Measurements from ENCODE around the gene LMX1A.
A peak's percentile ranks its signal among the peaks of the same experiment; 100 is the strongest.

Gene LMX1A

DNA sequence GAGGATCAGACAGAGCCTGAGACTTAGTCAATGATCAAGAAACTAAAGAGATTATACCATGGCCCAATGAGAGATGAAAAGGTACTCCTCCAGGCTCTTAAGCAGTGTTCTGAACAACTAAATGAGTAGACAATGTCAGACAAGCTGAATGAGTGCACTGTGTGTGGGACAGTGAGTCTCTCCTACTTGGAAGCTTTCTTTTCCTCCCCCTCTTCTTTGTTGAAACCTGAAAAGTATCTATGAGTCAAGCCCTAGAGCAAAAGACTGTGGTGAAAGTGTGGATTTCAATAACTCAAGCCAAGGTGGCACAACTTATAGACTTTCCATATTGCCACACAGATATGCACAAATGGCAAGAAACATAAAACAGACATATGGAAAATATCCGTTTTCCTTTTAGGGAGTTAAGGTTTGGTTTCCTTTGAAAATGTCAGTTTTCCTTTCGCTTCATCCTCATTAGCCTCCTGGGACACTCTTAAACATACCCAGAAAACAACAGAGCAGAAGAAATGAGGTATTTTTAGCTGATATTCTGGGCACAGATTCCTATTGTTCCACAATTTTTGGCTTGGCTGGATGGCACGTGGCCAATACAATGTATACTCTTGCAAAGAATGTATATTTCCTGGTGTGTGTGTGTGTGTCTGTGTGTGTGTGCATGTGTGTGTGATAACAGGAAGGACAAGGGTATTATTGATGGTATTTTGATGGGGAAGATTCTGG, 96.6 kb downstream of the LMX1A start:
- no peak overlapping the region for H2BK5ac ChIP-seq (ENCODE audit: low read depth, low read length, poor library complexity, severe bottlenecking)
- peak overlapping the region; percentile 11 for H3K9ac ChIP-seq (ENCODE audit: low read length)
- no peak overlapping the region for H2BK120ac ChIP-seq (ENCODE audit: low read depth, low read length)
- peaks cover 0 to 29% of the 10 kb centered on the region in 2 experiments for H3K27me3 ChIP-seq (ENCODE audit: control insufficient read depth in 1 of 2, insufficient read depth in 1 of 2, low read length in 2 of 2)
- no peak overlapping the region for H2BK15ac ChIP-seq (ENCODE audit: low read depth, poor library complexity, severe bottlenecking)
- H3K23ac ChIP-seq (ENCODE audit: low read length in 2 of 2) = no peak overlapping the region
- no peaks in the 10 kb centered on the region for H3K9me3 ChIP-seq (ENCODE audit: control insufficient read depth, low read length)
- H3K18ac ChIP-seq (ENCODE audit: low read depth in 1 of 2, low read length in 2 of 2) = no peak overlapping the region
- H3K79me1 ChIP-seq (replicated peaks; ENCODE audit: low read length, poor library complexity, severe bottlenecking) = no peaks in the 10 kb centered on the region
- no peaks in the 10 kb centered on the region for H3K36me3 ChIP-seq (ENCODE audit: control insufficient read depth in 1 of 2, insufficient read depth in 2 of 2, low read depth in 1 of 2, low read length in 2 of 2)
- WGBS = 71% methylated on average over 1 of the region's 3 CpGs
- DNase-seq = no peak
- no peak overlapping the region for H2AFZ ChIP-seq (ENCODE audit: low read depth, low read length)
- no peaks in the 10 kb centered on the region for H3K4me1 ChIP-seq (ENCODE audit: control insufficient read depth, insufficient read depth, low read depth, low read length)
- no peak overlapping the region for H3K4ac ChIP-seq (ENCODE audit: low read depth in 1 of 2, low read length in 2 of 2)
- H3K4me3 ChIP-seq (ENCODE audit: insufficient read depth in 1 of 2, low read depth in 1 of 2, low read length in 2 of 2) = no peak overlapping the region
- H2BK12ac ChIP-seq (ENCODE audit: low read length in 2 of 2) = no peak overlapping the region
- H2AK5ac ChIP-seq (ENCODE audit: low read length, severe bottlenecking) = no peak overlapping the region
- no peak overlapping the region for H4K8ac ChIP-seq (ENCODE audit: low read length)
- H4K91ac ChIP-seq (ENCODE audit: low read length) = no peak overlapping the region
- H3K4me2 ChIP-seq (ENCODE audit: low read length, poor library complexity, severe bottlenecking) = no peak overlapping the region
- H3K14ac ChIP-seq (ENCODE audit: low read length in 2 of 2) = no peak overlapping the region
- H3K27ac ChIP-seq (ENCODE audit: low read length, poor library complexity, severe bottlenecking) = no peak overlapping the region

DNA sequence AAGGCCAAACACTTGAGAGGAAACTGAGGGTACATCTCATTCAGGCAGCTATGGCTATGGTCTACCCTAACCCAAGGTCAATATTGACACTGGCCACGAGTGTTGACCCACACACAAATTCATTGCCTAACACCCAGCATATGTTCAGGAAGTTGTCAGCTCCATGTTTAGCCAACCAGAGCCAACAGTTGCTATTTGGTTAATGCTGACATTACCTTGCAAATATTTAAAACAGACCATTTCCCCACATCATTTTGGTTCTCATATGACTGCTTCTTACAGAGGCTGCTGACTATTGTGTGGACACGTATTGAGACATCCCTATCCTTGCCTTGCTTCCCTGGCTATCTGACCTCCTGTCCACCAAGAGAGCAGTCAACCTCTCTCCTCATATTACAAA, 97.3 kb downstream of the LMX1A start:
- Histone ChIP-seq H3K4me2 (ENCODE audit: low read length, poor library complexity, severe bottlenecking) (no peak overlapping the region), H2BK5ac (ENCODE audit: low read depth, low read length, poor library complexity, severe bottlenecking) (no peak overlapping the region)
- 52% methylated on average over 2 of the region's 2 CpGs for WGBS

DNA sequence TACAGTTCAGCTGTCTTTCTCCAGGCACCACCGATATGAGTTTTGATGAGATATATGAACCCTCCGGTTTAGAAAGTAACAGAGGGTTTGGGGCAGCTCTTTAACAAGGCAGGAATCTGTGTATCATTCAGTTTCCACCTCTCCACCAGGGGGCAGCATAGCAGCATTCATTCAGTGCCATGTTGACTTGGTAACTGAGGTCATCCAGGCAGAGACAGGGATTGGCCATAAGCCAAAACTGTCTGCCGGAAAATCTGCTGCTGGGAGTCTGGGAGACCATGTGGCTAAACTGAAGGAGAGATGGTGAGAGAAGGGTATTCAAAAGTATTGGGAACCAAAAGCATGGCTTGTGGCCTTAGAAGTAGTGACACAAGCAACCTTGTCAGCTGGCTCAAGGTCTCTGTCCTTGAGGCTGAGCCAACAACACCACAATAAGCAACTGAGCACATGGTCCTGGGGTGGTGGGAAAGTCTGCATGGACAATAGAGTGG, 98.5 kb downstream of the LMX1A start:
- peaks cover 0 to 32% of the 10 kb centered on the region in 2 experiments for H3K27me3 ChIP-seq (ENCODE audit: control insufficient read depth in 1 of 2, insufficient read depth in 1 of 2, low read length in 2 of 2)
- H4K8ac ChIP-seq (ENCODE audit: low read length) = no peak overlapping the region
- H3K4me3 ChIP-seq (ENCODE audit: insufficient read depth in 1 of 2, low read depth in 1 of 2, low read length in 2 of 2) = no peak overlapping the region
- H2AFZ ChIP-seq (ENCODE audit: low read depth, low read length) = no peak overlapping the region
- no peak overlapping the region for H2BK15ac ChIP-seq (ENCODE audit: low read depth, poor library complexity, severe bottlenecking)
- H3K9ac ChIP-seq (ENCODE audit: low read length) = no peak overlapping the region
- no peak overlapping the region for H3K18ac ChIP-seq (ENCODE audit: low read depth in 1 of 2, low read length in 2 of 2)
- no peaks in the 10 kb centered on the region for H3K79me1 ChIP-seq (replicated peaks; ENCODE audit: low read length, poor library complexity, severe bottlenecking)
- H3K4ac ChIP-seq (ENCODE audit: low read depth in 1 of 2, low read length in 2 of 2) = no peak overlapping the region
- H2BK12ac ChIP-seq (ENCODE audit: low read length in 2 of 2) = no peak overlapping the region
- H2BK120ac ChIP-seq (ENCODE audit: low read depth, low read length) = no peak overlapping the region
- 51% methylated on average over 3 of the region's 3 CpGs for WGBS
- no peaks in the 10 kb centered on the region for H3K4me1 ChIP-seq (ENCODE audit: control insufficient read depth, insufficient read depth, low read depth, low read length)
- peak; percentile 17 for DNase-seq
- H3K9me3 ChIP-seq (ENCODE audit: control insufficient read depth, low read length) = no peaks in the 10 kb centered on the region
- no peak overlapping the region for H4K91ac ChIP-seq (ENCODE audit: low read length)
- H3K36me3 ChIP-seq (ENCODE audit: control insufficient read depth in 1 of 2, insufficient read depth in 2 of 2, low read depth in 1 of 2, low read length in 2 of 2) = no peaks in the 10 kb centered on the region
- H3K4me2 ChIP-seq (ENCODE audit: low read length, poor library complexity, severe bottlenecking) = no peak overlapping the region
- H3K27ac ChIP-seq (ENCODE audit: low read length, poor library complexity, severe bottlenecking) = no peak overlapping the region
- H3K14ac ChIP-seq (ENCODE audit: low read length in 2 of 2) = no peak overlapping the region
- no peak overlapping the region for H2BK5ac ChIP-seq (ENCODE audit: low read depth, low read length, poor library complexity, severe bottlenecking)
- H2AK5ac ChIP-seq (ENCODE audit: low read length, severe bottlenecking) = no peak overlapping the region
- H3K23ac ChIP-seq (ENCODE audit: low read length in 2 of 2) = no peak overlapping the region

More for the DNA sequence above, 97.3 kb downstream of the LMX1A start:
- H3K9me3 ChIP-seq (ENCODE audit: control insufficient read depth, low read length) = no peaks in the 10 kb centered on the region
- no peak overlapping the region for H3K4ac ChIP-seq (ENCODE audit: low read depth in 1 of 2, low read length in 2 of 2)
- H4K91ac ChIP-seq (ENCODE audit: low read length) = no peak overlapping the region
- no peaks in the 10 kb centered on the region for H3K4me1 ChIP-seq (ENCODE audit: control insufficient read depth, insufficient read depth, low read depth, low read length)
- H3K27me3 ChIP-seq (ENCODE audit: control insufficient read depth in 1 of 2, insufficient read depth in 1 of 2, low read length in 2 of 2) = peaks cover 0 to 31% of the 10 kb centered on the region in 2 experiments
- H2AFZ ChIP-seq (ENCODE audit: low read depth, low read length) = no peak overlapping the region
- no peaks in the 10 kb centered on the region for H3K36me3 ChIP-seq (ENCODE audit: control insufficient read depth in 1 of 2, insufficient read depth in 2 of 2, low read depth in 1 of 2, low read length in 2 of 2)
- H3K27ac ChIP-seq (ENCODE audit: low read length, poor library complexity, severe bottlenecking) = no peak overlapping the region
- no peak overlapping the region for H3K14ac ChIP-seq (ENCODE audit: low read length in 2 of 2)
- no peak overlapping the region for H3K23ac ChIP-seq (ENCODE audit: low read length in 2 of 2)
- H3K79me1 ChIP-seq (replicated peaks; ENCODE audit: low read length, poor library complexity, severe bottlenecking) = no peaks in the 10 kb centered on the region
- no peak overlapping the region for H2AK5ac ChIP-seq (ENCODE audit: low read length, severe bottlenecking)
- H4K8ac ChIP-seq (ENCODE audit: low read length) = no peak overlapping the region
- DNase-seq = no peak
- H2BK15ac ChIP-seq (ENCODE audit: low read depth, poor library complexity, severe bottlenecking) = no peak overlapping the region
- no peak overlapping the region for H3K9ac ChIP-seq (ENCODE audit: low read length)
- no peak overlapping the region for H3K4me3 ChIP-seq (ENCODE audit: insufficient read depth in 1 of 2, low read depth in 1 of 2, low read length in 2 of 2)
- H3K18ac ChIP-seq (ENCODE audit: low read depth in 1 of 2, low read length in 2 of 2) = no peak overlapping the region
- H2BK120ac ChIP-seq (ENCODE audit: low read depth, low read length) = no peak overlapping the region
- H2BK12ac ChIP-seq (ENCODE audit: low read length in 2 of 2) = no peak overlapping the region

DNA sequence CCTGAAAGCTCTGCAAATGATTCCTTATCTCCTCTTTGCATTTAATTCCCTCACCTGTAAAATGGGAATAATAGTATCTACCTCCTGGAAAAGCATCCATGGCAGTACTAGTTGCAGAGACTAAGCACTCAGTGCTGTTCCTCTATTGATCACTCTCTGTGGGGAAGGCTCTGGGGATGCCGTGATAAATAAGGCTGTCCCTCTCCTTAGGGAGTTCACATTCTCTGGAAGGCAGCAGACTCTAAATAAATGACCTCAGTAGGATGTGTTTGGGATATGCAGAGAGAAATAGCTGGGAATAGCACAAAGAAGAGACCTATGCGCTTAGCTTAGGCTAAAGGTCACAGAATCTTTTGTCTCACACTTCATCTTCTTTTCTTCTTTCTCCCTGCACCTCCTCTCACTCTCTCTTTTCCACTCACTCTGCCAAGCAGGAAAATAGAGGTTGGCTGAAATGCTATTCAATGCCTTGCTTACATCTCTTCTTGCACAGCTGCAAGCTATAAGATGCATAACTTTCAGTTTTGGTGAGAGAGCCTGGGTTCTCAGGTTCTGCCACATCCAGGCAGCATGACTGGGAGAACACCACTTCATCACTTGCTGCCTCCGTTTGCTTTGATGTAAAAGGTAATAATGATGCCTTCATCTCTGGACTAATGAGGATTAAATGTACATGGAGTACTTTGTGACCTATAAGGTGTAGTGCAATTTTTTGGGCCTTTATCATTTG, 101.5 kb downstream of the LMX1A start:
- H3K9me3 ChIP-seq (ENCODE audit: control insufficient read depth, low read length) = no peaks in the 10 kb centered on the region
- no peak overlapping the region for H2AFZ ChIP-seq (ENCODE audit: low read depth, low read length)
- H3K4me3 ChIP-seq (ENCODE audit: insufficient read depth in 1 of 2, low read depth in 1 of 2, low read length in 2 of 2) = no peak overlapping the region
- H3K18ac ChIP-seq (ENCODE audit: low read depth in 1 of 2, low read length in 2 of 2) = no peak overlapping the region
- no peak overlapping the region for H4K91ac ChIP-seq (ENCODE audit: low read length)
- WGBS = 50% methylated on average over 3 of the region's 3 CpGs
- no peaks in the 10 kb centered on the region for H3K36me3 ChIP-seq (ENCODE audit: control insufficient read depth in 1 of 2, insufficient read depth in 2 of 2, low read depth in 1 of 2, low read length in 2 of 2)
- H3K23ac ChIP-seq (ENCODE audit: low read length in 2 of 2) = no peak overlapping the region
- no peak overlapping the region for H3K4ac ChIP-seq (ENCODE audit: low read depth in 1 of 2, low read length in 2 of 2)
- no peak overlapping the region for H3K9ac ChIP-seq (ENCODE audit: low read length)
- no peaks in the 10 kb centered on the region for H3K4me1 ChIP-seq (ENCODE audit: control insufficient read depth, insufficient read depth, low read depth, low read length)
- H4K8ac ChIP-seq (ENCODE audit: low read length) = no peak overlapping the region
- no peak overlapping the region for H2AK5ac ChIP-seq (ENCODE audit: low read length, severe bottlenecking)
- H3K79me1 ChIP-seq (replicated peaks; ENCODE audit: low read length, poor library complexity, severe bottlenecking) = no peaks in the 10 kb centered on the region
- H2BK120ac ChIP-seq (ENCODE audit: low read depth, low read length) = no peak overlapping the region
- no peak overlapping the region for H3K27ac ChIP-seq (ENCODE audit: low read length, poor library complexity, severe bottlenecking)
- H2BK15ac ChIP-seq (ENCODE audit: low read depth, poor library complexity, severe bottlenecking) = no peak overlapping the region
- DNase-seq = no peak
- H3K27me3 ChIP-seq (ENCODE audit: control insufficient read depth in 1 of 2, insufficient read depth in 1 of 2, low read length in 2 of 2) = peaks cover 0 to 30% of the 10 kb centered on the region in 2 experiments
- H3K4me2 ChIP-seq (ENCODE audit: low read length, poor library complexity, severe bottlenecking) = no peak overlapping the region
- no peak overlapping the region for H3K14ac ChIP-seq (ENCODE audit: low read length in 2 of 2)
- no peak overlapping the region for H2BK5ac ChIP-seq (ENCODE audit: low read depth, low read length, poor library complexity, severe bottlenecking)
- no peak overlapping the region for H2BK12ac ChIP-seq (ENCODE audit: low read length in 2 of 2)

Data from mesenchymal stem cell (in vitro differentiated cells and primary cell).